HepG2 (cell line): ENCODE measurements around the gene FAH. TPM values are rescaled to one million over a fixed set of nuclear protein-coding genes. Genes with fewer than 3 reads are reported as not detected.

Experiments used
- ATAC-seq: fragments of 200-7000 bp; cut with Tn5 transposase; 3 replicates; pipeline ENCODE4 v1.9.1; 2020; ENCODE audit warnings: mild to moderate bottlenecking, moderate library complexity
- BruUV-seq: library from RNA; stranded (reverse); fragments of 400-500 nt; replicated peaks from 2 replicates; lab custom pipeline; 2021; lab: Mats Ljungman, UMichigan
- CTCF ChIA-PET: fragments of 300-600 bp; formaldehyde crosslinking; extraction: SDS; loops from one replicate; lab custom pipeline; 2021; ENCODE audit warnings: low total read pairs, inconsistent platforms, low intra/inter-chr PET ratio; lab: Yijun Ruan, JAX
- POLR2A ChIA-PET: fragments of 350-600 bp; sonication (Branson Sonifier 250); formaldehyde crosslinking; loops from one replicate; lab custom pipeline; 2020; ENCODE audit warnings: antibody characterized with exemption, inconsistent platforms; lab: Yijun Ruan, JAX
- DNase-seq: peaks from one replicate; pipeline ENCODE4 v3.0.0-alpha.2; 2015; ENCODE audit warnings: low spot score
- FAIRE-seq: peaks from 3 replicates; lab custom pipeline; 2011; peaks lifted over from hg19 to GRCh38; lab: Jason Lieb, UNC
- H2AFZ ChIP-seq: one replicate; pipeline ENCODE4 v1.6.1; 2011; ENCODE audit warnings: low read length, inconsistent platforms
- H3K27ac ChIP-seq: fragments of 300-600 bp; 3 replicates; pipeline ENCODE4 v1.8.0; 2011; ENCODE audit warnings: mixed run types, mild to moderate bottlenecking, mixed read lengths, low read length, inconsistent platforms; ENCODE audit not compliant: insufficient read depth; ENCODE audit errors: extremely low read length
- H3K27me3 ChIP-seq, 2 experiments: fragments of 200-600 bp in 1 of 2; 2 replicates in 1 of 2; 3 replicates in 1 of 2; pipeline versions ENCODE4 v1.6.0 to v1.8.0; 2011; ENCODE audit warnings: low read length in 2 of 2, mild to moderate bottlenecking in 2 of 2, moderate library complexity in 2 of 2, inconsistent platforms in 1 of 2; ENCODE audit not compliant: insufficient read depth in 2 of 2, control insufficient read depth in 1 of 2
- H3K36me3 ChIP-seq, 2 experiments: fragments of 200-600 bp in 1 of 2; replicated peaks in 1 of 2; 2 replicates in 1 of 2; 3 replicates in 1 of 2; pipeline versions ENCODE4 v1.5.1 to v1.8.0; 2011; ENCODE audit warnings: low read length in 2 of 2, inconsistent platforms in 1 of 2; ENCODE audit not compliant: insufficient read depth in 2 of 2, control insufficient read depth in 1 of 2
- H3K4me1 ChIP-seq: 2 replicates; pipeline ENCODE4 v1.5.1; 2012; ENCODE audit warnings: low read length, inconsistent platforms; ENCODE audit not compliant: insufficient read depth
- H3K4me2 ChIP-seq: 2 replicates; pipeline ENCODE4 v1.6.0; 2011; ENCODE audit warnings: low read depth, low read length, inconsistent platforms
- H3K4me3 ChIP-seq, 3 experiments: fragments of 200-600 bp in 1 of 3; sonication (generic), shearing (Covaris generic) in 1 of 3; replicated peaks in 1 of 3; 2 replicates each; pipeline ENCODE4 v1.5.1; 2011 to 2016; ENCODE audit warnings: low read length in 3 of 3, inconsistent platforms in 2 of 3, low read depth in 2 of 3, mild to moderate bottlenecking in 2 of 3, control low read depth in 1 of 3, mixed read lengths in 1 of 3; ENCODE audit not compliant: insufficient read depth in 1 of 3
- H3K79me2 ChIP-seq: one replicate; pipeline ENCODE4 v1.6.1; 2011; ENCODE audit warnings: low read length, inconsistent platforms; ENCODE audit not compliant: insufficient read depth
- H3K9ac ChIP-seq: 2 replicates; pipeline ENCODE4 v1.6.0; 2011; ENCODE audit warnings: mild to moderate bottlenecking, low read depth, low read length, inconsistent platforms; ENCODE audit not compliant: insufficient read depth
- H3K9me3 ChIP-seq: 2 replicates; pipeline ENCODE4 v1.5.1; 2012; ENCODE audit warnings: mild to moderate bottlenecking, low read length
- H4K20me1 ChIP-seq: 2 replicates; pipeline ENCODE4 v1.6.0; 2011; ENCODE audit warnings: inconsistent platforms, mild to moderate bottlenecking, low read length, moderate library complexity; ENCODE audit not compliant: insufficient read depth
- CBFB ChIP-seq: sonication (generic); formaldehyde crosslinking; IDR thresholded peaks from 2 replicates; pipeline ENCODE4 v1.4.0; 2020; ENCODE audit warnings: missing genetic modification reagents
- CERS6 ChIP-seq: sonication (generic); formaldehyde crosslinking; IDR thresholded peaks from 2 replicates; pipeline ENCODE4 v1.5.0; 2020; ENCODE audit warnings: missing genetic modification reagents
- E2F1 ChIP-seq: sonication (generic); formaldehyde crosslinking; IDR thresholded peaks from 2 replicates; pipeline ENCODE4 v1.5.0; 2020; ENCODE audit warnings: missing genetic modification reagents
- FOSL1 ChIP-seq: sonication (generic); formaldehyde crosslinking; IDR thresholded peaks from 2 replicates; pipeline ENCODE4 v1.9.0; 2021; ENCODE audit warnings: missing genetic modification reagents, borderline replicate concordance
- KDM5B ChIP-seq: sonication (generic); formaldehyde crosslinking; IDR thresholded peaks from 2 replicates; pipeline ENCODE4 v1.4.0; 2020; ENCODE audit warnings: missing genetic modification reagents, mild to moderate bottlenecking, borderline replicate concordance
- KLF9 ChIP-seq: IDR thresholded peaks from 2 replicates; pipeline ENCODE4 v1.6.1; 2016; ENCODE audit warnings: low read depth
- PHB2 ChIP-seq: fragments of 450-650 bp; IDR thresholded peaks from 2 replicates; pipeline ENCODE4 v1.6.1; 2018; ENCODE audit not compliant: partially characterized antibody
- STAT6 ChIP-seq: sonication (generic); formaldehyde crosslinking; IDR thresholded peaks from 2 replicates; pipeline ENCODE4 v1.4.0; 2020; ENCODE audit warnings: missing genetic modification reagents, mild to moderate bottlenecking, borderline replicate concordance
- TBX3 ChIP-seq: fragments of 450-650 bp; IDR thresholded peaks from 2 replicates; pipeline ENCODE4 v1.6.1; 2017; ENCODE audit warnings: antibody characterized with exemption, mild to moderate bottlenecking, inconsistent platforms, borderline replicate concordance
- ZNF234 ChIP-seq: sonication (generic); formaldehyde crosslinking; conservative IDR thresholded peaks from 2 replicates; pipeline ENCODE4 v1.5.1; 2020; ENCODE audit warnings: mild to moderate bottlenecking, missing genetic modification reagents
- ZNF343 ChIP-seq: sonication (generic); formaldehyde crosslinking; IDR thresholded peaks from 2 replicates; pipeline ENCODE4 v1.4.0; 2020; ENCODE audit warnings: mild to moderate bottlenecking, missing genetic modification reagents
- ZNF460 ChIP-seq: sonication (generic); formaldehyde crosslinking; IDR thresholded peaks from 2 replicates; pipeline ENCODE4 v1.5.1; 2020; ENCODE audit warnings: missing genetic modification reagents, mild to moderate bottlenecking, borderline replicate concordance
- ZNF484 ChIP-seq: sonication (generic); formaldehyde crosslinking; IDR thresholded peaks from 2 replicates; pipeline ENCODE4 v1.5.1; 2020; ENCODE audit warnings: mild to moderate bottlenecking, low read depth, missing genetic modification reagents, borderline replicate concordance
- ZNF672 ChIP-seq: sonication (generic); formaldehyde crosslinking; IDR thresholded peaks from 2 replicates; pipeline ENCODE4 v1.8.1; 2022; ENCODE audit warnings: missing genetic modification reagents
- ZNF773 ChIP-seq: sonication (generic); formaldehyde crosslinking; IDR thresholded peaks from 2 replicates; pipeline ENCODE4 v1.4.0; 2020; ENCODE audit warnings: missing genetic modification reagents, borderline replicate concordance
- ZNF83 ChIP-seq: sonication (generic); formaldehyde crosslinking; IDR thresholded peaks from 2 replicates; pipeline ENCODE4 v1.4.0; 2020; ENCODE audit warnings: missing genetic modification reagents, mild to moderate bottlenecking, borderline replicate concordance
- ZXDC ChIP-seq: sonication (generic); formaldehyde crosslinking; IDR thresholded peaks from 2 replicates; pipeline ENCODE4 v1.5.0; 2020; ENCODE audit warnings: mild to moderate bottlenecking, missing genetic modification reagents
- WGBS: methylation state at CpG from one replicate; pipeline ENCODE4 v1.1.6; 2017; ENCODE audit warnings: low lambda C conversion rate; 5-methylcytosine and 5-hydroxymethylcytosine counted together
- in situ Hi-C: cut with HindIII; loops from 2 replicates; pipeline ENCODE4 v1.10.0; 2017; ENCODE audit warnings: low pct_unique_long_range_greater_than_20kb; ENCODE audit not compliant: extremely low pct_ligation_motif_present
- intact Hi-C: fragments of 100-400 bp; cut with micrococcal nuclease; formaldehyde crosslinking; loops from one replicate; pipeline ENCODE4 v1.10.0; 2022; ENCODE audit not compliant: unreplicated experiment
- polyA plus RNA-seq, 8 experiments: library from polyadenylated mRNA; depleted of rRNA in 3 of 8; stranded (reverse) in 7 of 8; unstranded in 1 of 8; fragments of >200 nt; fragmentation: Illumina TruSeq in 4 of 8; extraction: Trizol in 4 of 8; gene quantifications; 2 replicates each; pipeline versions ENCODE4 v1.2.1 to v1.2.3, GENCODE V29; 2011 to 2016; ENCODE audit warnings: low read depth in 4 of 8, missing spikeins in 1 of 8, mixed read lengths in 1 of 8; ENCODE audit not compliant: insufficient read depth in 1 of 8
- total RNA-seq, 5 experiments: library from RNA; depleted of rRNA; stranded (reverse); fragments of >200 nt; fragmentation: Illumina TruSeq; extraction: Trizol; gene quantifications; 2 replicates each; pipeline ENCODE4 v1.2.3, GENCODE V29; 2016; ENCODE audit warnings: low read depth in 1 of 5

FAH gene
- total and polyA plus RNA-seq, 2 of the 13 experiments (the other 11 are each of a cell fraction or from before 2014, with no cell fraction given) = 36.6 to 75.0 TPM

- WGBS = 74% methylated on average over 4 of the region's 4 CpGs
- no peak for TF ChIP-seq PHB2
- TF ChIP-seq ZNF343 (CRISPR knock-in tag) = no peak
- no peak for TF ChIP-seq ZNF484
- no peak for TF ChIP-seq CERS6
- no peak for TF ChIP-seq E2F1
- no peak for TF ChIP-seq STAT6 (CRISPR knock-in tag)
- no peak for TF ChIP-seq ZNF83
- no peak for TF ChIP-seq FOSL1 (CRISPR knock-in tag)
- no peak for TF ChIP-seq ZNF234
- no peak for TF ChIP-seq KDM5B (CRISPR knock-in tag)
- no peak for TF ChIP-seq ZXDC
- no peak for TF ChIP-seq CBFB (CRISPR knock-in tag)
- TF ChIP-seq KLF9 = no peak
- no peak for TF ChIP-seq ZNF460
- no peak for TF ChIP-seq TBX3
- TF ChIP-seq ZNF773 (CRISPR knock-in tag) = no peak
- no peak for TF ChIP-seq ZNF672 (CRISPR knock-in tag)
These were observed 64.6 kb downstream of the FAH start for GRCh38 chr15:80217327-80217900.

More at GRCh38 chr15:80217327-80217900, 64.6 kb downstream of the FAH start:
- H3K4me3 ChIP-seq = no peak overlapping the region
- H3K4me2 ChIP-seq = no peak overlapping the region
- H3K79me2 ChIP-seq = no peaks in the 10 kb centered on the region
- no TSS peak for BruUV-seq
- no peaks in the 10 kb centered on the region for H4K20me1 ChIP-seq
- in situ Hi-C loops = no loop called here
- H2AFZ ChIP-seq = no peak overlapping the region
- H3K27me3 ChIP-seq = no peaks in the 10 kb centered on the region
- ATAC-seq (no peak), FAIRE-seq (no peak), DNase-seq (no peak)
- no peak overlapping the region for H3K27ac ChIP-seq
- CTCF ChIA-PET = no interaction called here
- POLR2A ChIA-PET = no interaction called here
- H3K36me3 ChIP-seq = no peaks in the 10 kb centered on the region
- H3K4me1 ChIP-seq = peaks cover 12% of the 10 kb centered on the region
- H3K9me3 ChIP-seq = 0 out of 2 replicates have a peak, but pooled peaks cover 4% of the 10 kb centered on the region
- no peak overlapping the region for H3K9ac ChIP-seq
- intact Hi-C loops = no loop called here
